D721Med (cell line): ENCODE data around the gene CHTOP.

Experiments used
- DNase-seq: peaks from one replicate; pipeline ENCODE4 v3.0.0; 2011; ENCODE audit warnings: low spot score; ENCODE audit not compliant: insufficient read length
- FAIRE-seq: peaks from 2 replicates; lab custom pipeline; 2011; peaks lifted over from hg19 to GRCh38; lab: Jason Lieb, UNC
- CTCF ChIP-seq: IDR thresholded peaks from 2 replicates; pipeline ENCODE4 v1.5.1; 2012; ENCODE audit warnings: mild to moderate bottlenecking, control low read depth; ENCODE audit not compliant: insufficient read depth; ENCODE audit errors: missing control alignments

CHTOP gene

GRCh38 chr1:153597206-153597605 lies 36.7 kb upstream of the CHTOP start:
- no peak for TF ChIP-seq CTCF
- FAIRE-seq (no peak), DNase-seq (no peak)

GRCh38 chr1:153598309-153599172 lies 35.3 kb upstream of the CHTOP start:
- no peak for TF ChIP-seq CTCF
- FAIRE-seq (no peak), DNase-seq (no peak)

- no peak for DNase-seq
- no peak for TF ChIP-seq CTCF
- FAIRE-seq, result no peak
Observed at GRCh38 chr1:153599847-153600246, 34.0 kb upstream of the CHTOP start.

GRCh38 chr1:153602749-153603148 lies 31.1 kb upstream of the CHTOP start:
- no peak for TF ChIP-seq CTCF
- no peak for DNase-seq
- no peak for FAIRE-seq

- no peak for TF ChIP-seq CTCF
- DNase-seq (no peak), FAIRE-seq (no peak)
Observed at GRCh38 chr1:153606194-153606593, 27.7 kb upstream of the CHTOP start.

- DNase-seq, result no peak
- FAIRE-seq, result no peak
- no peak for TF ChIP-seq CTCF
Observed at GRCh38 chr1:153607381-153607780, 26.5 kb upstream of the CHTOP start.

GRCh38 chr1:153608089-153608682 lies 25.7 kb upstream of the CHTOP start:
- DNase-seq, result no peak
- FAIRE-seq, result no peak
- TF ChIP-seq CTCF, result no peak
